Right cardiac atrium (tissue), 5 donors: ENCODE data around the gene CHD9NB. TPM values are rescaled to one million over a fixed set of nuclear protein-coding genes. Genes with fewer than 3 reads are reported as not detected.
"Not testable (repeated sequence)": the region's sequence is repeated elsewhere in the genome, so short reads cannot be mapped to it uniquely, and the experiment has no call there.

ENCODE experiments used
- ATAC-seq, 2 donors: fragments of 200-7000 bp; cut with Tn5 transposase; one replicate each; pipeline versions ENCODE4 v1.8.0 to v1.9.1; 2020; ENCODE audit warnings: moderate library complexity in 2 of 2, mild to moderate bottlenecking in 1 of 2
- DNase-seq, 3 donors: peaks; one replicate each; pipeline ENCODE4 v3.0.0-alpha.2; 2020
- H3K27ac ChIP-seq: one replicate; pipeline ENCODE4 v1.5.1; 2013; ENCODE audit warnings: mild to moderate bottlenecking, low read length, control low read depth, moderate library complexity
- H3K27me3 ChIP-seq: one replicate; pipeline ENCODE4 v1.6.1; 2013; ENCODE audit not compliant: control insufficient read depth, insufficient read depth
- H3K4me1 ChIP-seq: one replicate; pipeline ENCODE4 v1.6.1; 2013; ENCODE audit warnings: low read length; ENCODE audit not compliant: control insufficient read depth, insufficient read depth
- H3K4me3 ChIP-seq: one replicate; pipeline ENCODE4 v1.5.1; 2013; ENCODE audit warnings: low read length, control low read depth
- H3K9me3 ChIP-seq: one replicate; pipeline ENCODE4 v1.6.1; 2013; ENCODE audit warnings: low read length; ENCODE audit not compliant: control insufficient read depth
- WGBS: extraction: QIAGEN DNeasy Blood & Tissue Kit; methylation state at CpG from one replicate; pipeline ENCODE4 v1.1.7; 2013; 5-methylcytosine and 5-hydroxymethylcytosine counted together
- intact Hi-C, 4 donors: fragments of 100-400 bp; cut with DNase I; formaldehyde crosslinking; loops; one replicate each; pipeline versions ENCODE4 v1.11.0 to v1.14.0; 2022 to 2023
- polyA plus RNA-seq: library from polyadenylated mRNA; stranded (reverse); fragments of 200-250 nt; gene quantifications from one replicate; pipeline ENCODE4 v1.2.3, GENCODE V29; 2013
- total RNA-seq, 4 donors: library from RNA; stranded (reverse); fragmentation: NEBNext Ultra II Directional; extraction: Animal tissue kit (Norgen Biotek cat#: 25700); gene quantifications; one replicate each; pipeline ENCODE4 v1.2.1, GENCODE V29; 2021
- donor health status: healthy with polysubstance abuse.
- donor health status: DM: no; HTN: yes; CAD: no.
- donor health status: DM: no; HTN: no; CAD: no.
- donor health status: DM: no; HTN: yes; CAD: no; lungs with severe emphysema.
- donor health status: DM: yes; HTN: yes; CAD: no.

Gene CHD9NB
- total and polyA plus RNA-seq, 5 donors, result 0.50 to 0.94 (median 0.77) TPM

- Histone ChIP-seq H3K4me3 (peak overlapping the region; percentile 6), H3K27ac (peak overlapping the region; percentile 66), H3K4me1 (peaks cover 2% of the 10 kb centered on the region), H3K27me3 (no peaks in the 10 kb centered on the region), H3K9me3 (no peaks in the 10 kb centered on the region)
- intact Hi-C loops, result no loop called here
- WGBS, result 32% methylated on average over 5 of the region's 5 CpGs
- ATAC-seq (peak in 1 of 2 donors; percentile 17), DNase-seq (no peak)
These were observed 10.4 kb downstream of the CHD9NB start for GRCh38 chr16:53042235-53042701.

GRCh38 chr16:53041320-53042051 is 11.2 kb downstream of the CHD9NB start:
- peak overlapping the region; percentile 81 for H3K27ac ChIP-seq
- peaks cover 2% of the 10 kb centered on the region for H3K4me1 ChIP-seq
- ATAC-seq, result peak; percentile 91 to 92
- H3K27me3 ChIP-seq, result no peaks in the 10 kb centered on the region
- intact Hi-C loops, result no loop called here
- no peaks in the 10 kb centered on the region for H3K9me3 ChIP-seq
- no peak overlapping the region for H3K4me3 ChIP-seq
- peak; percentile 85 to 96 (median 96) for DNase-seq
- WGBS, result 20% methylated on average over 4 of the region's 4 CpGs

- DNase-seq (no peak), ATAC-seq (no peak)
- WGBS, result 85% methylated on average over 1 of the region's 1 CpG
- Histone ChIP-seq H3K27ac (peak overlapping the region; percentile 34), H3K27me3 (no peaks in the 10 kb centered on the region), H3K9me3 (no peaks in the 10 kb centered on the region), H3K4me1 (peaks cover 2% of the 10 kb centered on the region), H3K4me3 (no peak overlapping the region)
- intact Hi-C loops, result no loop called here
These were observed 11.9 kb downstream of the CHD9NB start for GRCh38 chr16:53040788-53041187.

DNA sequence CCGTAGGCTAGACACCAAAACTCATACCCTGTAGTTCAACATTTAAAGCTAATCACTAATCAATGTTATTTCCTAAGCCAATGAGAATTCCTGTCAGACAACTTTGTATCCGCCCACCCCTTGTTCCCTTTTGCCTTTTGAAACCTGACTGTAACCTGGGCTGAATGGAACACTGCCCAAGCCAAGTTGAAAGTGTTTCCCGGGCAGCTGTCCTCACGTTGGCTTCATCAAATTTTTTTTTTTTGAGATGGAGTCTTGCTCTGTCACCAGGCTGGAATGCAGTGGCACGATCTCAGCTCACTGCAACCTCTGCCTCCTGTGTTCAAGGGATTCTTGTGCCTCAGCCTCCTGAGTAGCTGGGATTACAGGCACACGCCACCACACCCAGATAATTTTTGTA is 16.0 kb downstream of the CHD9NB start:
- WGBS, result 72% methylated on average over 6 of the region's 6 CpGs
- H3K4me3 ChIP-seq, H3K27ac ChIP-seq, H3K9me3 ChIP-seq, ATAC-seq, DNase-seq, H3K27me3 ChIP-seq, H3K4me1 ChIP-seq, intact Hi-C loops: not testable (repeated sequence)

DNA sequence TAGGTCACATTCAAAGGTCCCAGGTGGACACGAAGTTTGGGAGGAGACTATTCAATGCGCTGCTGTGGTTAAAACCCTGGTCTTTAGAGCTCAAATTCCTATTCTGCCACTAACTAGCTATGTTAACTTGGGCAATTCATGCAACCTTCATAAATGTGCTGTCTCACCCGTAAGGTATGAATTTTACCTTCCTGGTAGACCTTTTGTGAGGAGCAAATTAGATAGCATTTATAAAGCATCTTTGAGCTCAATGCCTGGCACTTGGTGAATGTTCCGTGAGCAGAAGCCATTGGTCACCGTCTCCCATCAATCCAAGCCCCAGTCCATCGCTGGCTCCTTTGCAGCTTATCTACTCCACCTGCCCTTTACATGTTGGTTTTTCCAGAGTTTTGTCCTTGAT is 16.6 kb downstream of the CHD9NB start:
- H3K4me1 ChIP-seq, result no peaks in the 10 kb centered on the region
- H3K27me3 ChIP-seq, result no peaks in the 10 kb centered on the region
- H3K4me3 ChIP-seq, result no peak overlapping the region
- no peak overlapping the region for H3K27ac ChIP-seq
- no peak for ATAC-seq
- WGBS, result 82% methylated on average over 6 of the region's 6 CpGs
- intact Hi-C loops, result no loop called here
- no peak for DNase-seq
- no peaks in the 10 kb centered on the region for H3K9me3 ChIP-seq

- Histone ChIP-seq H3K4me1 (no peaks in the 10 kb centered on the region), H3K27me3 (no peaks in the 10 kb centered on the region), H3K27ac (no peak overlapping the region), H3K4me3 (no peak overlapping the region), H3K9me3 (no peaks in the 10 kb centered on the region)
- intact Hi-C loops, result no loop called here
- ATAC-seq, result no peak
- WGBS, result 74% methylated on average over 3 of the region's 3 CpGs
- no peak for DNase-seq
These were observed 17.3 kb downstream of the CHD9NB start for GRCh38 chr16:53035176-53035942.

DNA sequence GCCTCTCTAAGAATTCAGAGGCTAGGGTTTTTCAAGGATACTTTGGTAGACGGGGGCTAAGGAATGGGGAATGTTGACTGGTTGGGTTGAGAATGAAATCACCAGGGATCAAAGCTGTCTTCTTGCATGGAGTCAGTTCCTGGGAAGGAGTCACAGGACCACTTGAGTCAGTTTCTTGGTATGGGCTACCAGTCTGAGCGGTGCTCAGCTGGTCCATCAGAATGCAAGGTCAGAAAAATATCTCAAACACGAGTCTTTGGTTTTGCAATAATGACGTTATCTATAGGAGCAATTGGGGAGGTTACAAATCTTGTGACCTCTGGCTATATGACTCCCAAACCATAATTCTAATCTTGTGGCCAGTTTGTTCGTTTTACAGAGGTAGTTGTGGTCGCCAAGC is 18.4 kb downstream of the CHD9NB start:
- Histone ChIP-seq H3K4me1 (no peaks in the 10 kb centered on the region), H3K27ac (no peak overlapping the region), H3K9me3 (no peaks in the 10 kb centered on the region), H3K4me3 (no peak overlapping the region), H3K27me3 (no peaks in the 10 kb centered on the region)
- no peak for DNase-seq
- no peak for ATAC-seq
- WGBS, result 88% methylated on average over 6 of the region's 6 CpGs
- intact Hi-C loops, result no loop called here

GRCh38 chr16:53031323-53031942 is 21.3 kb downstream of the CHD9NB start:
- intact Hi-C loops, result no loop called here
- no peaks in the 10 kb centered on the region for H3K27me3 ChIP-seq
- 52% methylated on average over 2 of the region's 2 CpGs for WGBS
- DNase-seq (no peak), ATAC-seq (peak in 1 of 2 donors; percentile 45)
- H3K4me1 ChIP-seq, result no peaks in the 10 kb centered on the region
- H3K27ac ChIP-seq, result no peak overlapping the region
- H3K9me3 ChIP-seq, result no peaks in the 10 kb centered on the region
- H3K4me3 ChIP-seq, result no peak overlapping the region

- Histone ChIP-seq H3K9me3 (no peaks in the 10 kb centered on the region), H3K27ac (no peak overlapping the region), H3K4me1 (no peaks in the 10 kb centered on the region), H3K4me3 (no peak overlapping the region), H3K27me3 (no peaks in the 10 kb centered on the region)
- ATAC-seq (no peak), DNase-seq (no peak)
- 77% methylated on average over 3 of the region's 3 CpGs for WGBS
- intact Hi-C loops, result no loop called here
These were observed 22.7 kb downstream of the CHD9NB start for GRCh38 chr16:53029971-53030370.

DNA sequence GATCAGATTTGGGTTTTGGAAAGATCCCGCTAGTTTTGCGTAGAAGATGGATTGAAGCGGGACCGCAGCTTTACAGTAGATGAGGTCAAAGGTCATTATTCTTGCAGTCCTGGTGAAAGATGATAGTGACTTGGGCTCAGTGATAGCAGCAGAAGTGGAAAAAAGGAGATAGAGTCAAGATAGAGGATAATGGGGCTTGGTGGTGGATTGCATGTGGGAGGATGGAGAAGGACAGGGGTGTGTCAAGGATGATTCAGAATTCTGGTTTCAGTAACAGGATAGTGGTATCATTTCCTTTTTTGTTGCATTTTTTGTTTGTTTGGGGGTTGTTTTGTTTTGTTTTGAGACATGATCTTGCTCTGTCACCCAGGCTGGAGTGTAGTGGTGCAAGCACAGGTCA is 28.7 kb downstream of the CHD9NB start:
- Histone ChIP-seq H3K4me1 (no peaks in the 10 kb centered on the region), H3K4me3 (no peak overlapping the region), H3K27ac (no peak overlapping the region), H3K27me3 (no peaks in the 10 kb centered on the region), H3K9me3 (no peaks in the 10 kb centered on the region)
- intact Hi-C loops, result loop anchor here in 2 of 4 donors (5.0 kb wide), 2 partner anchors 832 to 957 kb away; no protein-coding TSS in a partner anchor
- WGBS, result 95% methylated on average over 4 of the region's 4 CpGs
- no peak for ATAC-seq
- DNase-seq, result no peak

DNA sequence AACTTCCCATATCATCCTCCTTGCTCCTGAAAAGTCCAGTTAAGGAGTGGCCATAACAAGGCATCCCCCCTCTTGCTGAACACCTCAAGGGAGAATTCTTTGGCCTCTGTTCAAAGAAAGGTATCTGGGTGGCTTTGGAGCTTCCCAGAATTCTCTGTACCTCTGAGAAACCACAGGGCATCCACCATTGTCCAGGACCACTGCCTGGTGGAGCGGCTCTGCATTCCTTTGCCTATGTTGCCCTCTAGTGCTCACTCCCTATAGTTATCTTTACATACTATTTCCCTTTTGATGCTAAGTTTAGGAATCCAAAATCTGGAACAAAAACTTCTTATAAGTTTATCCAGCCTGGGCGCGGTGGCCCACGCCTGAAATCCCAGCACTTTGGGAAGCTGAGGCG is 30.3 kb downstream of the CHD9NB start:
- H3K27me3 ChIP-seq, result no peaks in the 10 kb centered on the region
- WGBS, result 3% methylated on average over 5 of the region's 5 CpGs
- no peaks in the 10 kb centered on the region for H3K4me1 ChIP-seq
- H3K4me3 ChIP-seq, result no peak overlapping the region
- H3K9me3 ChIP-seq, result no peaks in the 10 kb centered on the region
- ATAC-seq (peak; percentile 70 to 91), DNase-seq (peak; percentile 25 to 47 (median 46))
- intact Hi-C loops, result loop anchor here in 2 of 4 donors (5.0 kb wide), 2 partner anchors 830 to 955 kb away; no protein-coding TSS in a partner anchor
- H3K27ac ChIP-seq, result no peak overlapping the region
